ENCODE results near the gene MAP2K5. TPM values are rescaled to one million over a fixed set of nuclear protein-coding genes. Genes with fewer than 3 reads are reported as not detected.

Gene MAP2K5
- total RNA-seq, 1 donor from 2014 or later: 3.2 TPM

DNA sequence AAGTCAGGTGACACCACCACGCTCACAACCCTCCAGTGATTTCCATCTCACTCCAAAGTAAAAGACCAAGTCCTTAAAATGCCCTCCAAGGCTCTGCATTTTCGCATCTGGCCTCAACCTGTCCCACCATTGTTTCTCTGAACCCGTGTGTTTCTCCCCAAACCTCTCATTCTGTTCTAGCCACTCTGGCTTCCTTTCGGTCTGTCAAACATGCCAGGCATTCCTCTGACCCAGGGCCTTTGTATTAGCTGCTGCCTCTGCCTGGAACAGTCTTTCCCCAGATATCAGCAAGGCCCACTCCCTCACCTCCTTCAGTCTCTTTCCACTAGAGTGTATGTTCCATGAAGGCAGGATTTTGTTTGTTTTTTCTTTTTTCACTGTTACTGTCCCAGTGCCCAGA lies 16.0 kb downstream of the MAP2K5 start:
- no peak for DNase-seq (ENCODE audit: low read depth)
- TF ChIP-seq, protein P1, sequence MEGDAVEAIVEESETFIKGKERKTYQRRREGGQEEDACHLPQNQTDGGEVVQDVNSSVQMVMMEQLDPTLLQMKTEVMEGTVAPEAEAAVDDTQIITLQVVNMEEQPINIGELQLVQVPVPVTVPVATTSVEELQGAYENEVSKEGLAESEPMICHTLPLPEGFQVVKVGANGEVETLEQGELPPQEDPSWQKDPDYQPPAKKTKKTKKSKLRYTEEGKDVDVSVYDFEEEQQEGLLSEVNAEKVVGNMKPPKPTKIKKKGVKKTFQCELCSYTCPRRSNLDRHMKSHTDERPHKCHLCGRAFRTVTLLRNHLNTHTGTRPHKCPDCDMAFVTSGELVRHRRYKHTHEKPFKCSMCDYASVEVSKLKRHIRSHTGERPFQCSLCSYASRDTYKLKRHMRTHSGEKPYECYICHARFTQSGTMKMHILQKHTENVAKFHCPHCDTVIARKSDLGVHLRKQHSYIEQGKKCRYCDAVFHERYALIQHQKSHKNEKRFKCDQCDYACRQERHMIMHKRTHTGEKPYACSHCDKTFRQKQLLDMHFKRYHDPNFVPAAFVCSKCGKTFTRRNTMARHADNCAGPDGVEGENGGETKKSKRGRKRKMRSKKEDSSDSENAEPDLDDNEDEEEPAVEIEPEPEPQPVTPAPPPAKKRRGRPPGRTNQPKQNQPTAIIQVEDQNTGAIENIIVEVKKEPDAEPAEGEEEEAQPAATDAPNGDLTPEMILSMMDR (conservative IDR thresholded peaks at IDR 0.05; ENCODE audit: low read depth, low read length): no peak
- no peak overlapping the region for H3K4me3 ChIP-seq (ENCODE audit: low read depth, low read length)

GRCh38 chr15:67559158-67559557 lies 16.7 kb downstream of the MAP2K5 start:
- no peak for DNase-seq (ENCODE audit: low read depth)
- no peak overlapping the region for H3K4me3 ChIP-seq (ENCODE audit: low read depth, low read length)
- TF ChIP-seq, protein P1 (conservative IDR thresholded peaks at IDR 0.05; ENCODE audit: low read depth, low read length): no peak

DNA sequence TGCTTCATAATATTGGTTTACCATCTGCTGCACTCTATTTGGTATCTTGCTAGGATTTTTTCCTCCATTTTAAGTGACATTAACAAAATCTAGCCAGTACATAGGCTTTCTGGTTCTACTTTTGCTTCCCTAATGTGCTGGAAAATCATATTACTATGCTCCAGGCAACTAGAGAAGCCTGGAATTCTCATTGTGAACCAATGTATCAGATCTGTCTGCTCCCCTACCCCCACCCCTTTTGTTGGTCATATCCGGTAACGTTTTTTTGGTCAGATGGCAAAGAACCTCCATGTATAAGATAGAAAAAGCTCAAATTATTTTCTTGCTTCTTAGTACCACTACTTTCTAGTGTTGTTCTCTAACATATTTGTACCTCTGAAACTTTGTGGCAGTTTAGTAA lies 17.1 kb downstream of the MAP2K5 start:
- no peak overlapping the region for H3K4me3 ChIP-seq (ENCODE audit: low read depth, low read length)
- TF ChIP-seq, protein P1 (conservative IDR thresholded peaks at IDR 0.05; ENCODE audit: low read depth, low read length): no peak
- DNase-seq (ENCODE audit: low read depth): no peak

GRCh38 chr15:67560320-67560719 lies 17.8 kb downstream of the MAP2K5 start:
- TF ChIP-seq, protein P1 (conservative IDR thresholded peaks at IDR 0.05; ENCODE audit: low read depth, low read length): no peak
- H3K4me3 ChIP-seq (ENCODE audit: low read depth, low read length): no peak overlapping the region
- DNase-seq (ENCODE audit: low read depth): no peak

- TF ChIP-seq, protein P1 (conservative IDR thresholded peaks at IDR 0.05; ENCODE audit: low read depth, low read length): no peak
- H3K4me3 ChIP-seq (ENCODE audit: low read depth, low read length): no peak overlapping the region
- no peak for DNase-seq (ENCODE audit: low read depth)
Observed at GRCh38 chr15:67563092-67563491, 20.6 kb downstream of the MAP2K5 start.

- TF ChIP-seq, protein P1 (conservative IDR thresholded peaks at IDR 0.05; ENCODE audit: low read depth, low read length): no peak
- no peak for DNase-seq (ENCODE audit: low read depth)
- H3K4me3 ChIP-seq (ENCODE audit: low read depth, low read length): no peak overlapping the region
Observed at GRCh38 chr15:67564021-67564967, 21.8 kb downstream of the MAP2K5 start.

GRCh38 chr15:67564968-67565345 lies 22.5 kb downstream of the MAP2K5 start:
- TF ChIP-seq, protein P1 (conservative IDR thresholded peaks at IDR 0.05; ENCODE audit: low read depth, low read length): no peak
- no peak overlapping the region for H3K4me3 ChIP-seq (ENCODE audit: low read depth, low read length)
- DNase-seq (ENCODE audit: low read depth): no peak

Data from epithelial cell of proximal tubule (primary cell).